ENCODE results near the gene ADAMTS16. TPM values are rescaled to one million over a fixed set of nuclear protein-coding genes. Genes with fewer than 3 reads are reported as not detected.
A peak's percentile ranks its signal among the peaks of the same experiment; 100 is the strongest.

Gene ADAMTS16
- polyA plus RNA-seq, 3 donors: 61.0 to 75.3 (median 64.6) TPM

- DNase-seq (ENCODE audit: extremely low read depth in 1 of 11, low read depth in 9 of 11, low spot score in 4 of 11): no peak
Measured at GRCh38 chr5:5320062-5320805, 180.1 kb downstream of the ADAMTS16 start.

- no peak for DNase-seq (ENCODE audit: extremely low read depth in 1 of 11, low read depth in 9 of 11, low spot score in 4 of 11)
Measured at GRCh38 chr5:5321137-5321536, 181.0 kb downstream of the ADAMTS16 start.

GRCh38 chr5:5323551-5323950 lies 183.4 kb downstream of the ADAMTS16 start:
- no peak for DNase-seq (ENCODE audit: extremely low read depth in 1 of 11, low read depth in 9 of 11, low spot score in 4 of 11)

GRCh38 chr5:5326115-5326758 lies 186.1 kb downstream of the ADAMTS16 start:
- no peak for DNase-seq (ENCODE audit: extremely low read depth in 1 of 11, low read depth in 9 of 11, low spot score in 4 of 11)

GRCh38 chr5:5327126-5327525 lies 187.0 kb downstream of the ADAMTS16 start:
- no peak for DNase-seq (ENCODE audit: extremely low read depth in 1 of 11, low read depth in 9 of 11, low spot score in 4 of 11)

- no peak for DNase-seq (ENCODE audit: extremely low read depth in 1 of 11, low read depth in 9 of 11, low spot score in 4 of 11)
Measured at GRCh38 chr5:5330728-5331452, 190.8 kb downstream of the ADAMTS16 start.

- no peak for DNase-seq (ENCODE audit: extremely low read depth in 1 of 11, low read depth in 9 of 11, low spot score in 4 of 11)
Measured at GRCh38 chr5:5331848-5332247, 191.7 kb downstream of the ADAMTS16 start.

- no peak for DNase-seq (ENCODE audit: extremely low read depth in 1 of 11, low read depth in 9 of 11, low spot score in 4 of 11)
Measured at GRCh38 chr5:5332287-5332686, 192.2 kb downstream of the ADAMTS16 start.

GRCh38 chr5:5335107-5335506 lies 195.0 kb downstream of the ADAMTS16 start:
- no peak for DNase-seq (ENCODE audit: extremely low read depth in 1 of 11, low read depth in 9 of 11, low spot score in 4 of 11)

GRCh38 chr5:5335700-5336264 lies 195.7 kb downstream of the ADAMTS16 start:
- DNase-seq (ENCODE audit: extremely low read depth in 1 of 11, low read depth in 9 of 11, low spot score in 4 of 11): no peak

- no peak for DNase-seq (ENCODE audit: extremely low read depth in 1 of 11, low read depth in 9 of 11, low spot score in 4 of 11)
Measured at GRCh38 chr5:5339257-5339656, 199.1 kb downstream of the ADAMTS16 start.

GRCh38 chr5:5340206-5340729 lies 200.1 kb downstream of the ADAMTS16 start:
- DNase-seq (ENCODE audit: extremely low read depth in 1 of 11, low read depth in 9 of 11, low spot score in 4 of 11): peak; percentile 25 to 73 (median 62)

GRCh38 chr5:5341531-5342292 lies 201.6 kb downstream of the ADAMTS16 start:
- DNase-seq (ENCODE audit: extremely low read depth in 1 of 11, low read depth in 9 of 11, low spot score in 4 of 11): no peak

GRCh38 chr5:5342784-5343183 lies 202.7 kb downstream of the ADAMTS16 start:
- no peak for DNase-seq (ENCODE audit: extremely low read depth in 1 of 11, low read depth in 9 of 11, low spot score in 4 of 11)

- DNase-seq (ENCODE audit: extremely low read depth in 1 of 11, low read depth in 9 of 11, low spot score in 4 of 11): no peak
Measured at GRCh38 chr5:5343568-5343967, 203.4 kb downstream of the ADAMTS16 start.

GRCh38 chr5:5344051-5344571 lies 204.0 kb downstream of the ADAMTS16 start:
- DNase-seq (ENCODE audit: extremely low read depth in 1 of 11, low read depth in 9 of 11, low spot score in 4 of 11): no peak

GRCh38 chr5:5344606-5345005 lies 204.5 kb downstream of the ADAMTS16 start:
- no peak for DNase-seq (ENCODE audit: extremely low read depth in 1 of 11, low read depth in 9 of 11, low spot score in 4 of 11)

GRCh38 chr5:5347442-5347841 lies 207.3 kb downstream of the ADAMTS16 start:
- no peak for DNase-seq (ENCODE audit: extremely low read depth in 1 of 11, low read depth in 9 of 11, low spot score in 4 of 11)

GRCh38 chr5:5348135-5348534 lies 208.0 kb downstream of the ADAMTS16 start:
- DNase-seq (ENCODE audit: extremely low read depth in 1 of 11, low read depth in 9 of 11, low spot score in 4 of 11): no peak

All from renal cortex interstitium (tissue), 11 donors.